ENCODE results near the gene KIF2C.

DNA sequence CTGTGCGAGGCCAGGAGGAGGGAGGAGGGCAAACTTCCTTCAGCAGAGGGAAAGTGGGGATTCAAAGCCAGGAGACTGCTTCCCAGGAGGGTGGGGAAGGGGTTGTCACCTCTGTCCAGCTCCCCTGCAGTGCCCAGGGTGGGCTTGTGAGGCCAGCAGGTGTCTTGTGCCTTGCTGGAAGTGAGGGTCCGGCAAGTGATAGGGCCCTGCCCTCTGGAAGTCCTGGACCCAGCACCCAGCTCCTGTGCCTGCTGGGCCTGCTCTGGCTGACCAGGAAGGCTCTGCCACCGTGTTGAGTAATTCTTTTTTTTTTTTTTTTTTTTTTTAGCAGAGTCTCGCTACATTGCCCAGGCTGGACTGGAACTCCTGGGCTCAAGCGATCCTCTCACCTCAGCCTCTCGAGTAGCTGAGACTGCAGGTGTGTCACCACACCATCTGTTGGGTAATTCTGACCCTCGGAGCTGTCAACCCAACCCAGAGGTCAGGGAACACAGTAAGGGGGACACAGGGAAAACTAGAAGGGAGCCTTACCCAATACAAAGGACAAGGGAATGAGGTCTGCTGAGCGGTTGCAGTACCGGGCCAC is 47.3 kb downstream of the KIF2C start:
- TF ChIP-seq, protein P1, sequence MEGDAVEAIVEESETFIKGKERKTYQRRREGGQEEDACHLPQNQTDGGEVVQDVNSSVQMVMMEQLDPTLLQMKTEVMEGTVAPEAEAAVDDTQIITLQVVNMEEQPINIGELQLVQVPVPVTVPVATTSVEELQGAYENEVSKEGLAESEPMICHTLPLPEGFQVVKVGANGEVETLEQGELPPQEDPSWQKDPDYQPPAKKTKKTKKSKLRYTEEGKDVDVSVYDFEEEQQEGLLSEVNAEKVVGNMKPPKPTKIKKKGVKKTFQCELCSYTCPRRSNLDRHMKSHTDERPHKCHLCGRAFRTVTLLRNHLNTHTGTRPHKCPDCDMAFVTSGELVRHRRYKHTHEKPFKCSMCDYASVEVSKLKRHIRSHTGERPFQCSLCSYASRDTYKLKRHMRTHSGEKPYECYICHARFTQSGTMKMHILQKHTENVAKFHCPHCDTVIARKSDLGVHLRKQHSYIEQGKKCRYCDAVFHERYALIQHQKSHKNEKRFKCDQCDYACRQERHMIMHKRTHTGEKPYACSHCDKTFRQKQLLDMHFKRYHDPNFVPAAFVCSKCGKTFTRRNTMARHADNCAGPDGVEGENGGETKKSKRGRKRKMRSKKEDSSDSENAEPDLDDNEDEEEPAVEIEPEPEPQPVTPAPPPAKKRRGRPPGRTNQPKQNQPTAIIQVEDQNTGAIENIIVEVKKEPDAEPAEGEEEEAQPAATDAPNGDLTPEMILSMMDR (IDR thresholded peaks at IDR 0.05) = no peak
- TF ChIP-seq POLR2A (IDR thresholded peaks at IDR 0.05) = no peak
